Neural cell (in vitro differentiated cells): ENCODE data around the gene IFI27. TPM values are rescaled to one million over a fixed set of nuclear protein-coding genes. Genes with fewer than 3 reads are reported as not detected.

ENCODE experiments used
- H2AFZ ChIP-seq: fragments of 200-600, 300-800 bp; sonication (generic), shearing (Covaris generic); 2 replicates; pipeline ENCODE4 v1.6.0; 2014; ENCODE audit warnings: low read depth, mild to moderate bottlenecking, antibody characterized with exemption, low read length, moderate library complexity
- H3F3A ChIP-seq: fragments of 200-600 bp; shearing (Covaris generic); 2 replicates; pipeline ENCODE4 v1.6.1; 2016; ENCODE audit warnings: mild to moderate bottlenecking, moderate library complexity, mixed read lengths, antibody characterized with exemption, low read length; ENCODE audit not compliant: insufficient read depth, poor library complexity, severe bottlenecking
- H3K27ac ChIP-seq: fragments of 200-600, 300-800 bp; sonication (generic), shearing (Covaris generic); 2 replicates; pipeline ENCODE4 v1.5.1; 2014; ENCODE audit warnings: mild to moderate bottlenecking, low read length, moderate library complexity
- H3K27me3 ChIP-seq: fragments of 300-800, 200-600 bp; sonication (generic), shearing (Covaris generic); 2 replicates; pipeline ENCODE4 v1.6.0; 2014; ENCODE audit warnings: mild to moderate bottlenecking, low read depth, low read length, moderate library complexity; ENCODE audit not compliant: insufficient read depth
- H3K36me3 ChIP-seq: fragments of 300-800, 200-600 bp; sonication (generic), shearing (Covaris generic); 2 replicates; pipeline ENCODE4 v1.5.1; 2014; ENCODE audit warnings: mild to moderate bottlenecking, antibody characterized with exemption, low read length, moderate library complexity; ENCODE audit not compliant: insufficient read depth
- H3K4me2 ChIP-seq: fragments of 300-800, 200-600 bp; sonication (generic), shearing (Covaris generic); 2 replicates; pipeline ENCODE4 v1.6.0; 2014; ENCODE audit warnings: mild to moderate bottlenecking, low read length
- H3K4me3 ChIP-seq: fragments of 300-800, 200-600 bp; sonication (generic), shearing (Covaris generic); 2 replicates; pipeline ENCODE4 v1.5.1; 2014; ENCODE audit warnings: mild to moderate bottlenecking, low read length, moderate library complexity
- H3K79me2 ChIP-seq: fragments of 200-600 bp; shearing (Covaris generic); replicated peaks from 2 replicates; pipeline ENCODE4 v1.6.0; 2014; ENCODE audit warnings: mild to moderate bottlenecking, low read length, moderate library complexity; ENCODE audit not compliant: insufficient read depth
- H3K9ac ChIP-seq: fragments of 300-800, 200-600 bp; sonication (generic), shearing (Covaris generic); 2 replicates; pipeline ENCODE4 v1.6.1; 2016; ENCODE audit warnings: mild to moderate bottlenecking, low read length, mixed read lengths
- H3K9me2 ChIP-seq: fragments of 200-600 bp; shearing (Covaris generic); 2 replicates; pipeline ENCODE4 v1.6.1; 2016; ENCODE audit warnings: mild to moderate bottlenecking, low read length, mixed read lengths; ENCODE audit not compliant: insufficient read depth
- H3K9me3 ChIP-seq: fragments of 200-600, 300-800 bp; sonication (generic), shearing (Covaris generic); 2 replicates; pipeline ENCODE4 v1.6.1; 2016; ENCODE audit warnings: mild to moderate bottlenecking, mixed run types, low read length, moderate library complexity, mixed read lengths
- H4K20me1 ChIP-seq: fragments of 200-600 bp; shearing (Covaris generic); 2 replicates; pipeline ENCODE4 v1.6.1; 2016; ENCODE audit warnings: mild to moderate bottlenecking, mixed run types; ENCODE audit not compliant: insufficient read depth
- EP300 ChIP-seq: fragments of 450-650 bp; conservative IDR thresholded peaks from 2 replicates; pipeline ENCODE4 v1.6.1; 2014; ENCODE audit warnings: antibody characterized with exemption, mild to moderate bottlenecking, moderate library complexity; ENCODE audit not compliant: poor library complexity, severe bottlenecking
- EZH2 ChIP-seq: fragments of 200-600, 300-800 bp; shearing (Covaris generic), sonication (generic); IDR thresholded peaks from 2 replicates; pipeline ENCODE4 v1.6.1; 2014; ENCODE audit warnings: antibody characterized with exemption, low read length, borderline replicate concordance, mild to moderate bottlenecking; ENCODE audit not compliant: insufficient read depth, poor library complexity, severe bottlenecking
- MXI1 ChIP-seq: fragments of 450-650 bp; conservative IDR thresholded peaks from 2 replicates; pipeline ENCODE4 v1.6.1; 2014; ENCODE audit warnings: antibody characterized with exemption, mild to moderate bottlenecking; ENCODE audit not compliant: poor library complexity, severe bottlenecking
- POLR2AphosphoS5 ChIP-seq: IDR thresholded peaks from 2 replicates; pipeline ENCODE4 v1.6.1; 2012
- RAD21 ChIP-seq: fragments of 450-650 bp; conservative IDR thresholded peaks from 2 replicates; pipeline ENCODE4 v1.6.1; 2014; ENCODE audit warnings: antibody characterized with exemption, mild to moderate bottlenecking, moderate library complexity
- SMC3 ChIP-seq: fragments of 450-650 bp; conservative IDR thresholded peaks from 2 replicates; pipeline ENCODE4 v1.6.1; 2014; ENCODE audit warnings: antibody characterized with exemption, mild to moderate bottlenecking, moderate library complexity; ENCODE audit not compliant: poor library complexity
- TAF1 ChIP-seq: IDR thresholded peaks from 2 replicates; pipeline ENCODE4 v1.6.1; 2012; ENCODE audit warnings: low read depth
- polyA plus RNA-seq: library from polyadenylated mRNA; depleted of rRNA; stranded (reverse); fragments of >200 nt; gene quantifications from 2 replicates; pipeline ENCODE4 v1.2.3, GENCODE V29; 2014
- TF ChIP-seq, protein P1 (sequence below): IDR thresholded peaks from 2 replicates; pipeline ENCODE4 v1.6.1; 2012; ENCODE audit warnings: borderline replicate concordance
- TF ChIP-seq, protein P2 (sequence below): fragments of 450-650 bp; IDR thresholded peaks from 2 replicates; pipeline ENCODE4 v1.5.1; 2014; ENCODE audit warnings: antibody characterized with exemption, mild to moderate bottlenecking, moderate library complexity; ENCODE audit not compliant: poor library complexity, severe bottlenecking

IFI27 gene
- polyA plus RNA-seq, 1 donor from 2014 or later: 2.2 TPM

- H3F3A ChIP-seq: no peaks in the 10 kb centered on the region
- no peaks in the 10 kb centered on the region for H4K20me1 ChIP-seq
- H3K79me2 ChIP-seq: no peaks in the 10 kb centered on the region
- H3K9me2 ChIP-seq: no peaks in the 10 kb centered on the region
- no peak overlapping the region for H3K9ac ChIP-seq
- no peaks in the 10 kb centered on the region for H3K9me3 ChIP-seq
- no peak overlapping the region for H3K4me2 ChIP-seq
- H3K27ac ChIP-seq: no peak overlapping the region
- TF ChIP-seq EZH2 (no peak), EP300 (no peak), SMC3 (no peak), POLR2AphosphoS5 (no peak), TAF1 (no peak), MXI1 (no peak)
- TF ChIP-seq, protein P1, sequence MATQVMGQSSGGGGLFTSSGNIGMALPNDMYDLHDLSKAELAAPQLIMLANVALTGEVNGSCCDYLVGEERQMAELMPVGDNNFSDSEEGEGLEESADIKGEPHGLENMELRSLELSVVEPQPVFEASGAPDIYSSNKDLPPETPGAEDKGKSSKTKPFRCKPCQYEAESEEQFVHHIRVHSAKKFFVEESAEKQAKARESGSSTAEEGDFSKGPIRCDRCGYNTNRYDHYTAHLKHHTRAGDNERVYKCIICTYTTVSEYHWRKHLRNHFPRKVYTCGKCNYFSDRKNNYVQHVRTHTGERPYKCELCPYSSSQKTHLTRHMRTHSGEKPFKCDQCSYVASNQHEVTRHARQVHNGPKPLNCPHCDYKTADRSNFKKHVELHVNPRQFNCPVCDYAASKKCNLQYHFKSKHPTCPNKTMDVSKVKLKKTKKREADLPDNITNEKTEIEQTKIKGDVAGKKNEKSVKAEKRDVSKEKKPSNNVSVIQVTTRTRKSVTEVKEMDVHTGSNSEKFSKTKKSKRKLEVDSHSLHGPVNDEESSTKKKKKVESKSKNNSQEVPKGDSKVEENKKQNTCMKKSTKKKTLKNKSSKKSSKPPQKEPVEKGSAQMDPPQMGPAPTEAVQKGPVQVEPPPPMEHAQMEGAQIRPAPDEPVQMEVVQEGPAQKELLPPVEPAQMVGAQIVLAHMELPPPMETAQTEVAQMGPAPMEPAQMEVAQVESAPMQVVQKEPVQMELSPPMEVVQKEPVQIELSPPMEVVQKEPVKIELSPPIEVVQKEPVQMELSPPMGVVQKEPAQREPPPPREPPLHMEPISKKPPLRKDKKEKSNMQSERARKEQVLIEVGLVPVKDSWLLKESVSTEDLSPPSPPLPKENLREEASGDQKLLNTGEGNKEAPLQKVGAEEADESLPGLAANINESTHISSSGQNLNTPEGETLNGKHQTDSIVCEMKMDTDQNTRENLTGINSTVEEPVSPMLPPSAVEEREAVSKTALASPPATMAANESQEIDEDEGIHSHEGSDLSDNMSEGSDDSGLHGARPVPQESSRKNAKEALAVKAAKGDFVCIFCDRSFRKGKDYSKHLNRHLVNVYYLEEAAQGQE: no peak
- TF ChIP-seq, protein P2, sequence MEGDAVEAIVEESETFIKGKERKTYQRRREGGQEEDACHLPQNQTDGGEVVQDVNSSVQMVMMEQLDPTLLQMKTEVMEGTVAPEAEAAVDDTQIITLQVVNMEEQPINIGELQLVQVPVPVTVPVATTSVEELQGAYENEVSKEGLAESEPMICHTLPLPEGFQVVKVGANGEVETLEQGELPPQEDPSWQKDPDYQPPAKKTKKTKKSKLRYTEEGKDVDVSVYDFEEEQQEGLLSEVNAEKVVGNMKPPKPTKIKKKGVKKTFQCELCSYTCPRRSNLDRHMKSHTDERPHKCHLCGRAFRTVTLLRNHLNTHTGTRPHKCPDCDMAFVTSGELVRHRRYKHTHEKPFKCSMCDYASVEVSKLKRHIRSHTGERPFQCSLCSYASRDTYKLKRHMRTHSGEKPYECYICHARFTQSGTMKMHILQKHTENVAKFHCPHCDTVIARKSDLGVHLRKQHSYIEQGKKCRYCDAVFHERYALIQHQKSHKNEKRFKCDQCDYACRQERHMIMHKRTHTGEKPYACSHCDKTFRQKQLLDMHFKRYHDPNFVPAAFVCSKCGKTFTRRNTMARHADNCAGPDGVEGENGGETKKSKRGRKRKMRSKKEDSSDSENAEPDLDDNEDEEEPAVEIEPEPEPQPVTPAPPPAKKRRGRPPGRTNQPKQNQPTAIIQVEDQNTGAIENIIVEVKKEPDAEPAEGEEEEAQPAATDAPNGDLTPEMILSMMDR: no peak
- no peaks in the 10 kb centered on the region for H3K27me3 ChIP-seq
- no peaks in the 10 kb centered on the region for H3K36me3 ChIP-seq
- no peak overlapping the region for H3K4me3 ChIP-seq
- no peak overlapping the region for H2AFZ ChIP-seq
Measured at GRCh38 chr14:94143239-94143638, 32.7 kb downstream of the IFI27 start.

GRCh38 chr14:94143711-94144110, 33.2 kb downstream of the IFI27 start:
- H3F3A ChIP-seq: no peaks in the 10 kb centered on the region
- no peaks in the 10 kb centered on the region for H3K79me2 ChIP-seq
- H2AFZ ChIP-seq: no peak overlapping the region
- no peaks in the 10 kb centered on the region for H3K27me3 ChIP-seq
- no peak overlapping the region for H3K4me3 ChIP-seq
- H4K20me1 ChIP-seq: no peaks in the 10 kb centered on the region
- no peaks in the 10 kb centered on the region for H3K36me3 ChIP-seq
- TF ChIP-seq, protein P2: no peak
- TF ChIP-seq TAF1: no peak
- TF ChIP-seq SMC3: no peak
- no peak for TF ChIP-seq MXI1
- TF ChIP-seq EZH2: no peak
- TF ChIP-seq RAD21: no peak
- no peak for TF ChIP-seq POLR2AphosphoS5
- TF ChIP-seq EP300: no peak
- TF ChIP-seq, protein P1: no peak
- no peak overlapping the region for H3K9ac ChIP-seq
- H3K4me2 ChIP-seq: no peak overlapping the region
- no peaks in the 10 kb centered on the region for H3K9me2 ChIP-seq
- no peaks in the 10 kb centered on the region for H3K9me3 ChIP-seq
- no peak overlapping the region for H3K27ac ChIP-seq
